ENCODE results near the gene PAX5.

Gene PAX5

DNA sequence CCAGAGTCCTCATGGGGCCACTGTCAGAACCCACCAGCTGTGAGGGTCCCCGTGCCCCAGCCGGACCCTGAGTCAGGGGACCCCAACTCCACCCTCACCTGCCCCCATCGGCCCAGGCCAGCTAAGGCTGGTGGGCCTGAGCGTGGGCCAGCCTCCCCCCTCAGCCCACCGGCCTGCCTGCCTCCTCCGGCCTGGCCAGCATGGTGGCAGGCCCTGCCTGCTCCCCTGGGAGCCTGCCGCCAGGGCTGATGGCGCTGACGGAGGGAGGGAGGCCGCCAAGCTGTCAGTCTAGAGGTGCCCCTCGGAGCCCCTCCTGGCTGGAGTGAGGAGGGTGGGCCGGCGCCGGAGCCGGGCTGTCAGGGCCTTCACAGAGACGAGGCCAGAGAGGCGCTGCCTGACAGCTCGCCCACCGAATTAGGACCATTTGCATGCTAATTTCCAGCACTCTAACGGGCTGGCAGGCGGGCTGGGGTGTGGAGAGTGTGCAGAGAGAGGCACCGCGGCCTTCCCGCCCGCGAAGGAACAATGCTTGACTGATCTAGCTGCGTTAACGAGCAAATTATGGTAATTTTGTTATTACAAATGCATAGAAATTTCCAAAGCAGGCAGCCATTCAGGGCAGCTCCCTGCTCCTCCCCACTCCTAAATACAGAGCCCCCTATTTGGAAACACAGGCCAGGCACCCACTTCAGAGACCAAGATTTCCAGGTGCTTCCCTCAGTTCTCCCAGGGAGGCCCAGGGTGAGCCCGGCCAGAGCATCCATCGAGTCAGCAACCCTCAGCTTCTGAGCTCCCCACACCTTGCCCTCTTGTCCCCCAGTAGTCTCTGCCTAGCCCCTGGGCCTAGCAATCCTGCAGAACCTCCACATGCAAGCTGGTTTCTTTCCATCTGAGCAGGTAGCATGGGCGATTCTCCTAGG is 169.3 kb downstream of the PAX5 start (continued):
- no peak for TF ChIP-seq ZNF48 (tag by site-specific recombination; IDR thresholded peaks at IDR 0.05)

DNA sequence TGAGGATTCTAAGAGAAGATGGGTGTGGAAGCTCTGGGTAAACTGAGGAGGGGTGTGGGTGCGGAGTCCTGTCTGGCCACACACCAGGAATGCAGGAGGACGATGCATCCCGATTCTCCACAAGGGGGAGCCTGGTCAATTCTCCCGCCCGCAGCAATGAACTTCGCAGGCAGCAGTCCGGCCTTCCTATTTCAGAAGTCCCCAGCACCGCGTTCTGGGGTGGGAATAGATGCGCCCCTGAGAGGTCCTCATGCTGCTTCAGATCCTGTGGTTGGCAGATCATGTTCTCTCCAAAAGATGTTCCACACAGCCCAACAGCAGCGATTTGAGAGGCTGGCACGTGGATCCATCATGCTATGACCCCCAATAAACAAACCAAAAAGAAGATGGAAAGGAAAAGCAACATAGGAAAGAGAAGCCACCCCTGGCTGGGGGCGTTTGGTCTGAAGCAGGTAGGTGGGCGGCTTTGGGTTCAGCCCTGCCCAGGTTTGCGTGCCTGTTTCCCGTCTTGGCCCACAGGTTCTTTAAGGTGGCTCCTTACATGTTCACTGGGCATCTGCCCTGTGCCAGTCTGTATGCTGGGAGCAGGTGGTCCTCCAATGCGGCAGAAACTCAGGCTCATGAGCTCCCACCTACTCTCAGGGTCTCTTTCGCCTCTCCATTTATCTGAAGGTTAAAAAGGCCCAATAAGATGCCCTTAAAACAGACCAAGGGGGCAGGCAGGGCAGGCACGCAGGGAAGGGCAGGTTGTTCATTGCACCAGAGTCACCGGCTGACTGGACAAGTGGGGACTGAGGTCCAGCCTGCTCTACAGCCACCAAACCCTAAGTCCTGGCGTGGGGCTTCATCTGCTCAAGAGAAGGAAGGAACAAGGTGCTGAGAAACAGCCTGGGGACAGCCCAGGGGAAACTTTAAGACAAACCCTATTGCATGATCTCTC is 171.6 kb downstream of the PAX5 start:
- Histone ChIP-seq H3K9me3 (ENCODE audit: control insufficient read depth, insufficient read depth, low read depth, low read length) (no peaks in the 10 kb centered on the region), H3K4me1 (ENCODE audit: control insufficient read depth, insufficient read depth, low read length) (no peaks in the 10 kb centered on the region), H3K4me3 (ENCODE audit: low read depth, low read length) (no peak overlapping the region), H3K27ac (ENCODE audit: extremely low read depth, low read depth, low read length) (no peak overlapping the region), H3K36me3 (ENCODE audit: control insufficient read depth in 2 of 2, insufficient read depth in 1 of 2, low read length in 2 of 2) (no peaks in the 10 kb centered on the region)
- CTCF ChIA-PET, result interaction anchor here (0.5 to 6.6 kb wide), 14 partner anchors 8 to 188 kb away, joined by 3 to 58 read pairs (median 4); no protein-coding TSS in a partner anchor
- POLR2A ChIA-PET, result no interaction called here
- TF ChIP-seq ZFP41 (tag by site-specific recombination; IDR thresholded peaks at IDR 0.05; ENCODE audit: borderline replicate concordance) (no peak), ZNF654 (tag by site-specific recombination; IDR thresholded peaks at IDR 0.05; ENCODE audit: low read depth) (peak; percentile 17; the same call in 1 of the 2 replicates), ZNF335 (tag by site-specific recombination; conservative IDR thresholded peaks at IDR 0.05) (peak; percentile 31; the same call in 1 of the 2 replicates)
- TF ChIP-seq, protein P1, sequence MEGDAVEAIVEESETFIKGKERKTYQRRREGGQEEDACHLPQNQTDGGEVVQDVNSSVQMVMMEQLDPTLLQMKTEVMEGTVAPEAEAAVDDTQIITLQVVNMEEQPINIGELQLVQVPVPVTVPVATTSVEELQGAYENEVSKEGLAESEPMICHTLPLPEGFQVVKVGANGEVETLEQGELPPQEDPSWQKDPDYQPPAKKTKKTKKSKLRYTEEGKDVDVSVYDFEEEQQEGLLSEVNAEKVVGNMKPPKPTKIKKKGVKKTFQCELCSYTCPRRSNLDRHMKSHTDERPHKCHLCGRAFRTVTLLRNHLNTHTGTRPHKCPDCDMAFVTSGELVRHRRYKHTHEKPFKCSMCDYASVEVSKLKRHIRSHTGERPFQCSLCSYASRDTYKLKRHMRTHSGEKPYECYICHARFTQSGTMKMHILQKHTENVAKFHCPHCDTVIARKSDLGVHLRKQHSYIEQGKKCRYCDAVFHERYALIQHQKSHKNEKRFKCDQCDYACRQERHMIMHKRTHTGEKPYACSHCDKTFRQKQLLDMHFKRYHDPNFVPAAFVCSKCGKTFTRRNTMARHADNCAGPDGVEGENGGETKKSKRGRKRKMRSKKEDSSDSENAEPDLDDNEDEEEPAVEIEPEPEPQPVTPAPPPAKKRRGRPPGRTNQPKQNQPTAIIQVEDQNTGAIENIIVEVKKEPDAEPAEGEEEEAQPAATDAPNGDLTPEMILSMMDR (tag by site-specific recombination; IDR thresholded peaks at IDR 0.05), result peak; percentile 35; the same call in 1 of the 2 replicates
- TF ChIP-seq, protein P2, sequence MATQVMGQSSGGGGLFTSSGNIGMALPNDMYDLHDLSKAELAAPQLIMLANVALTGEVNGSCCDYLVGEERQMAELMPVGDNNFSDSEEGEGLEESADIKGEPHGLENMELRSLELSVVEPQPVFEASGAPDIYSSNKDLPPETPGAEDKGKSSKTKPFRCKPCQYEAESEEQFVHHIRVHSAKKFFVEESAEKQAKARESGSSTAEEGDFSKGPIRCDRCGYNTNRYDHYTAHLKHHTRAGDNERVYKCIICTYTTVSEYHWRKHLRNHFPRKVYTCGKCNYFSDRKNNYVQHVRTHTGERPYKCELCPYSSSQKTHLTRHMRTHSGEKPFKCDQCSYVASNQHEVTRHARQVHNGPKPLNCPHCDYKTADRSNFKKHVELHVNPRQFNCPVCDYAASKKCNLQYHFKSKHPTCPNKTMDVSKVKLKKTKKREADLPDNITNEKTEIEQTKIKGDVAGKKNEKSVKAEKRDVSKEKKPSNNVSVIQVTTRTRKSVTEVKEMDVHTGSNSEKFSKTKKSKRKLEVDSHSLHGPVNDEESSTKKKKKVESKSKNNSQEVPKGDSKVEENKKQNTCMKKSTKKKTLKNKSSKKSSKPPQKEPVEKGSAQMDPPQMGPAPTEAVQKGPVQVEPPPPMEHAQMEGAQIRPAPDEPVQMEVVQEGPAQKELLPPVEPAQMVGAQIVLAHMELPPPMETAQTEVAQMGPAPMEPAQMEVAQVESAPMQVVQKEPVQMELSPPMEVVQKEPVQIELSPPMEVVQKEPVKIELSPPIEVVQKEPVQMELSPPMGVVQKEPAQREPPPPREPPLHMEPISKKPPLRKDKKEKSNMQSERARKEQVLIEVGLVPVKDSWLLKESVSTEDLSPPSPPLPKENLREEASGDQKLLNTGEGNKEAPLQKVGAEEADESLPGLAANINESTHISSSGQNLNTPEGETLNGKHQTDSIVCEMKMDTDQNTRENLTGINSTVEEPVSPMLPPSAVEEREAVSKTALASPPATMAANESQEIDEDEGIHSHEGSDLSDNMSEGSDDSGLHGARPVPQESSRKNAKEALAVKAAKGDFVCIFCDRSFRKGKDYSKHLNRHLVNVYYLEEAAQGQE (tag by site-specific recombination; IDR thresholded peaks at IDR 0.05), result no peak
- TF ChIP-seq, protein P3, sequence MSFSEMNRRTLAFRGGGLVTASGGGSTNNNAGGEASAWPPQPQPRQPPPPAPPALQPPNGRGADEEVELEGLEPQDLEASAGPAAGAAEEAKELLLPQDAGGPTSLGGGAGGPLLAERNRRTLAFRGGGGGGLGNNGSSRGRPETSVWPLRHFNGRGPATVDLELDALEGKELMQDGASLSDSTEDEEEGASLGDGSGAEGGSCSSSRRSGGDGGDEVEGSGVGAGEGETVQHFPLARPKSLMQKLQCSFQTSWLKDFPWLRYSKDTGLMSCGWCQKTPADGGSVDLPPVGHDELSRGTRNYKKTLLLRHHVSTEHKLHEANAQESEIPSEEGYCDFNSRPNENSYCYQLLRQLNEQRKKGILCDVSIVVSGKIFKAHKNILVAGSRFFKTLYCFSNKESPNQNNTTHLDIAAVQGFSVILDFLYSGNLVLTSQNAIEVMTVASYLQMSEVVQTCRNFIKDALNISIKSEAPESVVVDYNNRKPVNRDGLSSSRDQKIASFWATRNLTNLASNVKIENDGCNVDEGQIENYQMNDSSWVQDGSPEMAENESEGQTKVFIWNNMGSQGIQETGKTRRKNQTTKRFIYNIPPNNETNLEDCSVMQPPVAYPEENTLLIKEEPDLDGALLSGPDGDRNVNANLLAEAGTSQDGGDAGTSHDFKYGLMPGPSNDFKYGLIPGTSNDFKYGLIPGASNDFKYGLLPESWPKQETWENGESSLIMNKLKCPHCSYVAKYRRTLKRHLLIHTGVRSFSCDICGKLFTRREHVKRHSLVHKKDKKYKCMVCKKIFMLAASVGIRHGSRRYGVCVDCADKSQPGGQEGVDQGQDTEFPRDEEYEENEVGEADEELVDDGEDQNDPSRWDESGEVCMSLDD (tag by site-specific recombination; IDR thresholded peaks at IDR 0.05), result no peak
- TF ChIP-seq, protein P4, sequence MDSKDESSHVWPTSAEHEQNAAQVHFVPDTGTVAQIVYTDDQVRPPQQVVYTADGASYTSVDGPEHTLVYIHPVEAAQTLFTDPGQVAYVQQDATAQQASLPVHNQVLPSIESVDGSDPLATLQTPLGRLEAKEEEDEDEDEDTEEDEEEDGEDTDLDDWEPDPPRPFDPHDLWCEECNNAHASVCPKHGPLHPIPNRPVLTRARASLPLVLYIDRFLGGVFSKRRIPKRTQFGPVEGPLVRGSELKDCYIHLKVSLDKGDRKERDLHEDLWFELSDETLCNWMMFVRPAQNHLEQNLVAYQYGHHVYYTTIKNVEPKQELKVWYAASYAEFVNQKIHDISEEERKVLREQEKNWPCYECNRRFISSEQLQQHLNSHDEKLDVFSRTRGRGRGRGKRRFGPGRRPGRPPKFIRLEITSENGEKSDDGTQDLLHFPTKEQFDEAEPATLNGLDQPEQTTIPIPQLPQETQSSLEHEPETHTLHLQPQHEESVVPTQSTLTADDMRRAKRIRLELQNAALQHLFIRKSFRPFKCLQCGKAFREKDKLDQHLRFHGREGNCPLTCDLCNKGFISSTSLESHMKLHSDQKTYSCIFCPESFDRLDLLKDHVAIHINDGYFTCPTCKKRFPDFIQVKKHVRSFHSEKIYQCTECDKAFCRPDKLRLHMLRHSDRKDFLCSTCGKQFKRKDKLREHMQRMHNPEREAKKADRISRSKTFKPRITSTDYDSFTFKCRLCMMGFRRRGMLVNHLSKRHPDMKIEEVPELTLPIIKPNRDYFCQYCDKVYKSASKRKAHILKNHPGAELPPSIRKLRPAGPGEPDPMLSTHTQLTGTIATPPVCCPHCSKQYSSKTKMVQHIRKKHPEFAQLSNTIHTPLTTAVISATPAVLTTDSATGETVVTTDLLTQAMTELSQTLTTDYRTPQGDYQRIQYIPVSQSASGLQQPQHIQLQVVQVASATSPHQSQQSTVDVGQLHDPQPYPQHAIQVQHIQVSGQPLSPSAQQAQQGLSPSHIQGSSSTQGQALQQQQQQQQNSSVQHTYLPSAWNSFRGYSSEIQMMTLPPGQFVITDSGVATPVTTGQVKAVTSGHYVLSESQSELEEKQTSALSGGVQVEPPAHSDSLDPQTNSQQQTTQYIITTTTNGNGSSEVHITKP (tag by site-specific recombination; IDR thresholded peaks at IDR 0.05), result no peak

All from HEK293 (cell line).